IMR-90 (cell line): ENCODE data around the gene PPP1R27. TPM values are rescaled to one million over a fixed set of nuclear protein-coding genes. Genes with fewer than 3 reads are reported as not detected.

Experiments
- ATAC-seq: fragments of 200-7000 bp; cut with Tn5 transposase; 2 replicates; pipeline ENCODE4 v1.9.1; 2020; ENCODE audit warnings: low read depth, mild to moderate bottlenecking, moderate library complexity
- BruUV-seq: library from RNA; stranded (reverse); fragments of 400-500 nt; replicated peaks from 2 replicates; lab custom pipeline; 2021; lab: Mats Ljungman, UMichigan
- CTCF ChIA-PET: fragments of 300-600 bp; formaldehyde crosslinking; extraction: SDS; loops from one replicate; lab custom pipeline; 2021; ENCODE audit warnings: antibody characterized with exemption; lab: Yijun Ruan, JAX
- POLR2A ChIA-PET: fragments of 300-600 bp; sonication (Branson Sonifier 250); formaldehyde crosslinking; loops from one replicate; lab custom pipeline; 2022; ENCODE audit warnings: antibody characterized with exemption; ENCODE audit not compliant: unreplicated experiment; lab: Charles Lee
- DNase-seq: peaks from one replicate; pipeline ENCODE4 v3.0.0; 2013
- H2AFZ ChIP-seq: replicated peaks from 2 replicates; pipeline ENCODE3; 2013; ENCODE audit warnings: low read length, mild to moderate bottlenecking; ENCODE audit not compliant: poor library complexity
- H2AK5ac ChIP-seq: 2 replicates; pipeline ENCODE4 v1.6.1; 2013; ENCODE audit warnings: low read depth, low read length, inconsistent platforms
- H2AK9ac ChIP-seq: replicated peaks from 2 replicates; pipeline ENCODE3; 2013; ENCODE audit warnings: mild to moderate bottlenecking, low read depth, low read length, moderate library complexity; ENCODE audit not compliant: poor library complexity
- H2BK120ac ChIP-seq: 2 replicates; pipeline ENCODE4 v1.6.1; 2013; ENCODE audit warnings: low read depth, low read length, inconsistent platforms
- H2BK15ac ChIP-seq: 3 replicates; pipeline ENCODE4 v1.6.1; 2013; ENCODE audit warnings: low read depth, low read length, inconsistent platforms
- H2BK20ac ChIP-seq: 2 replicates; pipeline ENCODE4 v1.6.1; 2013; ENCODE audit warnings: low read depth, mild to moderate bottlenecking, inconsistent platforms, low read length, moderate library complexity
- H2BK5ac ChIP-seq: 2 replicates; pipeline ENCODE4 v1.6.1; 2013; ENCODE audit warnings: mild to moderate bottlenecking, low read depth, low read length, inconsistent platforms; ENCODE audit not compliant: poor library complexity, severe bottlenecking
- H3K14ac ChIP-seq: replicated peaks from 2 replicates; pipeline ENCODE4 v1.6.1; 2013; ENCODE audit warnings: low read depth, low read length, inconsistent platforms
- H3K18ac ChIP-seq: 2 replicates; pipeline ENCODE4 v1.6.1; 2013; ENCODE audit warnings: low read depth, low read length, control low read depth
- H3K23ac ChIP-seq: 2 replicates; pipeline ENCODE4 v1.6.1; 2013; ENCODE audit warnings: low read depth, low read length, inconsistent platforms
- H3K27ac ChIP-seq: 2 replicates; pipeline ENCODE4 v1.5.1; 2013; ENCODE audit warnings: mild to moderate bottlenecking, control low read depth, low read length; ENCODE audit not compliant: insufficient read depth
- H3K27me3 ChIP-seq: 2 replicates; pipeline ENCODE4 v1.6.1; 2013; ENCODE audit warnings: low read length; ENCODE audit not compliant: control insufficient read depth, insufficient read depth
- H3K36me3 ChIP-seq: 2 replicates; pipeline ENCODE4 v1.6.1; 2013; ENCODE audit warnings: low read length, mixed read lengths; ENCODE audit not compliant: control insufficient read depth, insufficient read depth
- H3K4ac ChIP-seq: 2 replicates; pipeline ENCODE4 v1.6.1; 2013; ENCODE audit warnings: low read depth, low read length, inconsistent platforms
- H3K4me1 ChIP-seq: 2 replicates; pipeline ENCODE4 v1.6.1; 2013; ENCODE audit warnings: low read length, mixed read lengths; ENCODE audit not compliant: control insufficient read depth, insufficient read depth
- H3K4me2 ChIP-seq: 2 replicates; pipeline ENCODE4 v1.6.1; 2013; ENCODE audit warnings: low read depth, mild to moderate bottlenecking, control low read depth, low read length, moderate library complexity
- H3K4me3 ChIP-seq: 2 replicates; pipeline ENCODE4 v1.5.1; 2013; ENCODE audit warnings: low read depth, mild to moderate bottlenecking, control low read depth, low read length, moderate library complexity; ENCODE audit not compliant: insufficient read depth
- H3K56ac ChIP-seq: 2 replicates; pipeline ENCODE4 v1.6.1; 2013; ENCODE audit warnings: low read length, inconsistent platforms; ENCODE audit not compliant: insufficient read depth; ENCODE audit errors: extremely low read depth
- H3K79me1 ChIP-seq, 2 experiments: 2 replicates each; pipeline ENCODE4 v1.6.1; 2013; ENCODE audit warnings: low read length in 2 of 2, inconsistent platforms in 1 of 2, low read depth in 1 of 2
- H3K9ac ChIP-seq: 2 replicates; pipeline ENCODE4 v1.6.1; 2013; ENCODE audit warnings: low read depth, low read length, control low read depth
- H3K9me1 ChIP-seq: 2 replicates; pipeline ENCODE4 v1.6.1; 2013; ENCODE audit warnings: low read length, inconsistent platforms; ENCODE audit not compliant: insufficient read depth
- H3K9me3 ChIP-seq: 2 replicates; pipeline ENCODE4 v1.6.1; 2013; ENCODE audit warnings: low read length; ENCODE audit not compliant: control insufficient read depth, insufficient read depth
- H4K20me1 ChIP-seq: 2 replicates; pipeline ENCODE4 v1.6.1; 2013; ENCODE audit warnings: low read length, inconsistent platforms; ENCODE audit not compliant: insufficient read depth
- H4K5ac ChIP-seq: 2 replicates; pipeline ENCODE4 v1.6.1; 2013; ENCODE audit warnings: mild to moderate bottlenecking, low read depth, low read length, control low read depth
- H4K8ac ChIP-seq, 2 experiments: 2 replicates each; pipeline ENCODE4 v1.6.1; 2013; ENCODE audit warnings: low read depth in 2 of 2, low read length in 2 of 2, control low read depth in 1 of 2, inconsistent platforms in 1 of 2
- H4K91ac ChIP-seq: 2 replicates; pipeline ENCODE4 v1.6.1; 2013; ENCODE audit warnings: low read depth, low read length, inconsistent platforms; ENCODE audit not compliant: insufficient read depth
- BHLHE40 ChIP-seq: fragments of 150-350 bp; IDR thresholded peaks from 2 replicates; pipeline ENCODE4 v1.6.1; 2016; ENCODE audit warnings: mild to moderate bottlenecking, low read depth, low read length
- CEBPB ChIP-seq: IDR thresholded peaks from 2 replicates; pipeline ENCODE4 v1.6.1; 2012; ENCODE audit warnings: low read depth, low read length, improper control_type of control experiment
- CTCF ChIP-seq: conservative IDR thresholded peaks from 2 replicates; pipeline ENCODE4 v1.5.1; 2012; ENCODE audit warnings: mild to moderate bottlenecking, low read depth, low read length, improper control_type of control experiment
- ELK1 ChIP-seq: fragments of 150-350 bp; IDR thresholded peaks from 2 replicates; pipeline ENCODE4 v1.6.1; 2016; ENCODE audit warnings: low read depth, mild to moderate bottlenecking, low read length, moderate library complexity, borderline replicate concordance
- FOS ChIP-seq: fragments of 150-350 bp; IDR thresholded peaks from 2 replicates; pipeline ENCODE4 v1.6.1; 2016; ENCODE audit warnings: low read depth, low read length
- MAFK ChIP-seq: IDR thresholded peaks from 2 replicates; pipeline ENCODE4 v1.6.1; 2012; ENCODE audit warnings: low read depth, low read length, improper control_type of control experiment
- MAZ ChIP-seq: IDR thresholded peaks from 2 replicates; pipeline ENCODE4 v1.6.1; 2012; ENCODE audit warnings: low read depth, mild to moderate bottlenecking, low read length, improper control_type of control experiment, moderate library complexity, borderline replicate concordance
- MXI1 ChIP-seq: IDR thresholded peaks from 2 replicates; pipeline ENCODE4 v1.6.1; 2012; ENCODE audit warnings: low read depth, mild to moderate bottlenecking, low read length, moderate library complexity, borderline replicate concordance
- NFE2L2 ChIP-seq: fragments of 150-350 bp; IDR thresholded peaks from 2 replicates; pipeline ENCODE4 v1.6.1; 2016; ENCODE audit warnings: low read depth, mild to moderate bottlenecking, low read length
- POLR2A ChIP-seq: IDR thresholded peaks from 2 replicates; pipeline ENCODE4 v1.6.1; 2012; ENCODE audit warnings: mild to moderate bottlenecking, low read depth, low read length
- RAD21 ChIP-seq: IDR thresholded peaks from 2 replicates; pipeline ENCODE4 v1.6.1; 2012; ENCODE audit warnings: low read length, improper control_type of control experiment
- RFX5 ChIP-seq: IDR thresholded peaks from 2 replicates; pipeline ENCODE4 v1.8.0; 2012; ENCODE audit warnings: low read depth, mild to moderate bottlenecking, low read length, moderate library complexity
- SMC3 ChIP-seq: fragments of 150-350 bp; IDR thresholded peaks from 2 replicates; pipeline ENCODE4 v1.6.1; 2016; ENCODE audit warnings: low read depth, mild to moderate bottlenecking, antibody characterized with exemption, low read length, moderate library complexity
- USF2 ChIP-seq: fragments of 150-350 bp; IDR thresholded peaks from 2 replicates; pipeline ENCODE4 v1.6.1; 2017; ENCODE audit warnings: mild to moderate bottlenecking, antibody characterized with exemption, low read length, low read depth
- WGBS, 2 experiments: methylation state at CpG; one replicate each; pipeline versions ENCODE4 v1.1.5 to v1.1.7; 2013; ENCODE audit warnings: missing lambda C conversion rate in 2 of 2; ENCODE audit not compliant: insufficient read length in 1 of 2; ENCODE audit errors: extremely low coverage in 2 of 2; 5-methylcytosine and 5-hydroxymethylcytosine counted together
- dilution Hi-C: fragments of 300-500 bp; cut with HindIII; formaldehyde crosslinking; loops from one replicate; pipeline ENCODE4 v1.14.3; 2018; ENCODE audit warnings: low sequenced_read_pairs; ENCODE audit not compliant: unreplicated experiment
- in situ Hi-C: fragments of 300-500 bp; cut with MboI; formaldehyde crosslinking; loops from 3 replicates; pipeline ENCODE4 v1.14.3; 2019; ENCODE audit warnings: low sequenced_read_pairs, inconsistent platforms, mixed read lengths
- intact Hi-C: fragments of 100-400 bp; cut with micrococcal nuclease; formaldehyde crosslinking; loops from 2 replicates; pipeline ENCODE4 v1.10.0; 2022
- polyA plus RNA-seq, 3 experiments: library from polyadenylated mRNA; depleted of rRNA; stranded (reverse); fragments of >200 nt; gene quantifications; 2 replicates each; pipeline ENCODE4 v1.2.3, GENCODE V29; 2012; ENCODE audit warnings: low replicate concordance in 1 of 3
- total RNA-seq: library from RNA; depleted of rRNA; stranded (reverse); fragments of >200 nt; gene quantifications from 2 replicates; pipeline ENCODE4 v1.2.3, GENCODE V29; 2012

Gene PPP1R27
- total and polyA plus RNA-seq, 2 of the 4 experiments (the other 2 are of a cell fraction): 0.21 TPM; not detected in 1

GRCh38 chr17:81846743-81847689 lies 12.2 kb upstream of the PPP1R27 start:
- Histone ChIP-seq H3K14ac (no peak overlapping the region), H2BK120ac (no peak overlapping the region), H3K27me3 (no peaks in the 10 kb centered on the region), H3K23ac (no peak overlapping the region), H2BK15ac (no peak overlapping the region), H3K4me1 (no peaks in the 10 kb centered on the region), H3K9ac (no peak overlapping the region), H2BK20ac (no peak overlapping the region), H3K56ac (no peak overlapping the region), H3K27ac (no peak overlapping the region), H3K4me2 (no peak overlapping the region), H3K4ac (no peak overlapping the region), H3K9me1 (no peaks in the 10 kb centered on the region), H2AK9ac (no peak overlapping the region), H3K36me3 (peaks cover 72% of the 10 kb centered on the region), H4K91ac (no peak overlapping the region), H3K9me3 (no peaks in the 10 kb centered on the region), H3K79me1 (peaks cover 8 to 52% of the 10 kb centered on the region in 2 experiments), H2AFZ (no peak overlapping the region), H4K5ac (no peak overlapping the region), H3K4me3 (no peak overlapping the region), H2AK5ac (no peak overlapping the region), H4K8ac (no peak overlapping the region), H4K20me1 (peaks cover 59% of the 10 kb centered on the region), H3K18ac (no peak overlapping the region), H2BK5ac (no peak overlapping the region)
- dilution Hi-C loops (no loop called here), in situ Hi-C loops (no loop called here), intact Hi-C loops (no loop called here)
- ATAC-seq: no peak
- CTCF ChIA-PET: interaction anchor here (0.6 kb wide), 1 partner anchor 47 kb away, joined by 5 read pairs; no protein-coding TSS in a partner anchor
- BruUV-seq: no TSS peak
- no peak for DNase-seq
- 95% methylated on average over 8 of the region's 24 CpGs; no CpG with 5 or more reads in 1 of the 2 experiments for WGBS, 2 experiments
- POLR2A ChIA-PET: no interaction called here
- TF ChIP-seq CEBPB (no peak), POLR2A (no peak; the same call in 1 of the 2 replicates), SMC3 (no peak), CTCF (no peak), USF2 (no peak), RFX5 (no peak), FOS (no peak), MXI1 (no peak), ELK1 (no peak), RAD21 (no peak), BHLHE40 (no peak), MAZ (no peak), MAFK (no peak), NFE2L2 (no peak)
